NOMO-1 (cell line): ENCODE data around the gene SCRG1.
A peak's percentile ranks its signal among the peaks of the same experiment; 100 is the strongest.

Experiments
- DNase-seq, 2 experiments: peaks; one replicate each; lab custom pipeline; 2025; ENCODE audit not compliant: unreplicated experiment in 2 of 2; lab: John Stamatoyannopoulos, UW

SCRG1 gene

GRCh38 chr4:173367285-173367684 lies 31.6 kb downstream of the SCRG1 start:
- peak in 1 of 2 experiments; percentile 11 for DNase-seq

GRCh38 chr4:173365359-173365996 lies 33.4 kb downstream of the SCRG1 start:
- DNase-seq = no peak

GRCh38 chr4:173362666-173363065 lies 36.2 kb downstream of the SCRG1 start:
- no peak for DNase-seq

- DNase-seq = peak in 1 of 2 experiments; percentile 8
Observed at GRCh38 chr4:173360587-173361221, 38.2 kb downstream of the SCRG1 start.

GRCh38 chr4:173357939-173358338 lies 41.0 kb downstream of the SCRG1 start:
- no peak for DNase-seq

- no peak for DNase-seq
Observed at GRCh38 chr4:173347467-173347866, 51.4 kb downstream of the SCRG1 start.

GRCh38 chr4:173346074-173346473 lies 52.8 kb downstream of the SCRG1 start:
- no peak for DNase-seq

- DNase-seq = peak in 1 of 2 experiments; percentile 18
Observed at GRCh38 chr4:173345648-173346047, 53.3 kb downstream of the SCRG1 start.

GRCh38 chr4:173343832-173344397 lies 55.0 kb downstream of the SCRG1 start:
- no peak for DNase-seq

GRCh38 chr4:173337463-173337862 lies 61.5 kb downstream of the SCRG1 start:
- no peak for DNase-seq

GRCh38 chr4:173334891-173335752 lies 63.8 kb downstream of the SCRG1 start:
- DNase-seq = peak; percentile 60 to 69
